H9 (cell line): Measurements from ENCODE around the gene RNF180. TPM values are rescaled to one million over a fixed set of nuclear protein-coding genes. Genes with fewer than 3 reads are reported as not detected.

Experiments
- DNase-seq: peaks from one replicate; pipeline ENCODE4 v3.0.0-alpha.2; 2017
- H2AFZ ChIP-seq: one replicate; pipeline ENCODE4 v1.6.1; 2013; ENCODE audit warnings: mild to moderate bottlenecking, low read length, control low read depth, moderate library complexity
- H2AK5ac ChIP-seq: 2 replicates; pipeline ENCODE4 v1.6.1; 2013; ENCODE audit warnings: low read length, control low read depth, mixed read lengths; ENCODE audit not compliant: insufficient read length
- H2BK120ac ChIP-seq: one replicate; pipeline ENCODE4 v1.6.1; 2013; ENCODE audit warnings: low read depth, mild to moderate bottlenecking, low read length, control low read depth, inconsistent platforms; ENCODE audit not compliant: poor library complexity, severe bottlenecking
- H2BK12ac ChIP-seq: 2 replicates; pipeline ENCODE4 v1.6.1; 2013; ENCODE audit warnings: low read length, control low read depth, mixed read lengths, low read depth; ENCODE audit not compliant: insufficient read length
- H2BK15ac ChIP-seq: 2 replicates; pipeline ENCODE4 v1.6.1; 2013; ENCODE audit warnings: low read depth, low read length, control low read depth
- H2BK20ac ChIP-seq: one replicate; pipeline ENCODE4 v1.6.1; 2013; ENCODE audit warnings: low read depth, mild to moderate bottlenecking, low read length, control low read depth, inconsistent platforms; ENCODE audit not compliant: poor library complexity, severe bottlenecking
- H2BK5ac ChIP-seq: 2 replicates; pipeline ENCODE4 v1.6.1; 2013; ENCODE audit warnings: low read length, control low read depth, mixed read lengths; ENCODE audit not compliant: insufficient read length
- H3K14ac ChIP-seq: 2 replicates; pipeline ENCODE4 v1.6.1; 2013; ENCODE audit warnings: low read length, control low read depth; ENCODE audit not compliant: insufficient read depth
- H3K18ac ChIP-seq: 2 replicates; pipeline ENCODE4 v1.6.1; 2013; ENCODE audit warnings: low read depth, mild to moderate bottlenecking, mixed read lengths, low read length, control low read depth; ENCODE audit not compliant: insufficient read length
- H3K23ac ChIP-seq: 2 replicates; pipeline ENCODE4 v1.6.1; 2013; ENCODE audit warnings: low read length, control low read depth, mixed read lengths, low read depth; ENCODE audit not compliant: insufficient read length
- H3K23me2 ChIP-seq: 2 replicates; pipeline ENCODE4 v1.6.1; 2013; ENCODE audit warnings: low read depth, mild to moderate bottlenecking, mixed read lengths, low read length, control low read depth; ENCODE audit not compliant: insufficient read length, poor library complexity, severe bottlenecking
- H3K27ac ChIP-seq: 2 replicates; pipeline ENCODE4 v1.5.1; 2013; ENCODE audit warnings: low read length, control low read depth, mixed read lengths, low read depth; ENCODE audit not compliant: insufficient read length
- H3K27me3 ChIP-seq: 2 replicates; pipeline ENCODE4 v1.6.1; 2013; ENCODE audit warnings: low read length, control low read depth, inconsistent platforms; ENCODE audit not compliant: insufficient read depth
- H3K4ac ChIP-seq: 2 replicates; pipeline ENCODE4 v1.6.1; 2013; ENCODE audit warnings: low read depth, mild to moderate bottlenecking, control low read depth, inconsistent platforms, low read length, moderate library complexity
- H3K4me1 ChIP-seq: 2 replicates; pipeline ENCODE4 v1.6.1; 2013; ENCODE audit warnings: low read length, control low read depth, inconsistent platforms; ENCODE audit not compliant: insufficient read depth
- H3K4me2 ChIP-seq: 2 replicates; pipeline ENCODE4 v1.6.1; 2013; ENCODE audit warnings: low read length, control low read depth, mixed read lengths; ENCODE audit not compliant: insufficient read length, insufficient read depth
- H3K56ac ChIP-seq: 2 replicates; pipeline ENCODE4 v1.6.1; 2013; ENCODE audit warnings: low read depth, mild to moderate bottlenecking, mixed read lengths, low read length, control low read depth; ENCODE audit not compliant: insufficient read length
- H3K79me1 ChIP-seq: 2 replicates; pipeline ENCODE4 v1.6.1; 2013; ENCODE audit warnings: low read depth, mild to moderate bottlenecking, moderate library complexity, low read length, control low read depth, inconsistent platforms; ENCODE audit not compliant: insufficient read depth, poor library complexity, severe bottlenecking
- H3K79me2 ChIP-seq: 2 replicates; pipeline ENCODE4 v1.6.1; 2013; ENCODE audit warnings: low read length, control low read depth, inconsistent platforms; ENCODE audit not compliant: insufficient read depth
- H3K9ac ChIP-seq: 2 replicates; pipeline ENCODE4 v1.6.1; 2013; ENCODE audit warnings: low read length, control low read depth, mixed read lengths; ENCODE audit not compliant: insufficient read length; ENCODE audit errors: extremely low read depth
- H3K9me3 ChIP-seq: one replicate; pipeline ENCODE4 v1.6.1; 2013; ENCODE audit warnings: low read depth, low read length, inconsistent platforms; ENCODE audit not compliant: control insufficient read depth
- H3T11ph ChIP-seq: one replicate; pipeline ENCODE4 v1.6.1; 2013; ENCODE audit warnings: mild to moderate bottlenecking, low read length, control low read depth, inconsistent platforms
- H4K20me1 ChIP-seq: one replicate; pipeline ENCODE4 v1.6.1; 2013; ENCODE audit not compliant: control insufficient read depth, insufficient read length, insufficient read depth
- H4K5ac ChIP-seq: 2 replicates; pipeline ENCODE4 v1.6.1; 2013; ENCODE audit warnings: low read depth, mild to moderate bottlenecking, mixed read lengths, low read length, control low read depth; ENCODE audit not compliant: insufficient read length
- H4K8ac ChIP-seq: replicated peaks from 2 replicates; pipeline ENCODE4 v1.6.1; 2013; ENCODE audit warnings: low read length, control low read depth, mixed read lengths, low read depth; ENCODE audit not compliant: insufficient read length
- H4K91ac ChIP-seq: 2 replicates; pipeline ENCODE4 v1.6.1; 2013; ENCODE audit warnings: low read depth, mild to moderate bottlenecking, moderate library complexity, mixed read lengths, low read length, control low read depth; ENCODE audit not compliant: insufficient read length
- H3K27ac Mint-ChIP-seq, 3 experiments: 2 replicates in 2 of 3; 3 replicates in 1 of 3; pipeline ENCODE4 v1.8.0; 2020 to 2021; ENCODE audit warnings: mixed read lengths in 3 of 3, mild to moderate bottlenecking in 1 of 3, moderate library complexity in 1 of 3
- H3K27me3 Mint-ChIP-seq: 2 replicates; pipeline ENCODE4 v1.8.0; 2021; ENCODE audit warnings: low read depth, mild to moderate bottlenecking, moderate library complexity, mixed read lengths
- H3K36me3 Mint-ChIP-seq, 3 experiments: 2 replicates in 2 of 3; 3 replicates in 1 of 3; pipeline ENCODE4 v1.8.0; 2020 to 2021; ENCODE audit warnings: low read depth in 3 of 3, mixed read lengths in 3 of 3; ENCODE audit not compliant: insufficient read depth in 1 of 3
- H3K4me1 Mint-ChIP-seq, 2 experiments: 2 replicates each; pipeline ENCODE4 v1.8.0; 2020; ENCODE audit warnings: mixed read lengths in 2 of 2
- H3K4me3 Mint-ChIP-seq, 2 experiments: 2 replicates in 1 of 2; 3 replicates in 1 of 2; pipeline ENCODE4 v1.8.0; 2020 to 2021; ENCODE audit warnings: mild to moderate bottlenecking in 2 of 2, mixed read lengths in 2 of 2, moderate library complexity in 1 of 2
- H3K9me3 Mint-ChIP-seq, 2 experiments: 2 replicates in 1 of 2; 3 replicates in 1 of 2; pipeline ENCODE4 v1.8.0; 2020; ENCODE audit warnings: mild to moderate bottlenecking in 2 of 2, mixed read lengths in 2 of 2, moderate library complexity in 1 of 2
- CTCF ChIP-seq: fragments of 200-600 bp; sonication (generic); conservative IDR thresholded peaks from 3 replicates; pipeline ENCODE4 v1.8.0; 2021; ENCODE audit warnings: antibody characterized with exemption, mild to moderate bottlenecking
- WGBS: extraction: QIAGEN DNeasy Blood & Tissue Kit; methylation state at CpG from one replicate; pipeline ENCODE4 v1.1.7; 2013; ENCODE audit warnings: missing lambda C conversion rate, low lambda C conversion rate, mixed read lengths; ENCODE audit not compliant: insufficient read length; ENCODE audit errors: extremely low coverage; 5-methylcytosine and 5-hydroxymethylcytosine counted together
- total RNA-seq: library from RNA; stranded (reverse); gene quantifications from 2 replicates; pipeline ENCODE4 v1.2.1, GENCODE V29; 2021

RNF180 gene
- total RNA-seq, 1 experiment from 2014 or later, result 2.5 TPM

DNA sequence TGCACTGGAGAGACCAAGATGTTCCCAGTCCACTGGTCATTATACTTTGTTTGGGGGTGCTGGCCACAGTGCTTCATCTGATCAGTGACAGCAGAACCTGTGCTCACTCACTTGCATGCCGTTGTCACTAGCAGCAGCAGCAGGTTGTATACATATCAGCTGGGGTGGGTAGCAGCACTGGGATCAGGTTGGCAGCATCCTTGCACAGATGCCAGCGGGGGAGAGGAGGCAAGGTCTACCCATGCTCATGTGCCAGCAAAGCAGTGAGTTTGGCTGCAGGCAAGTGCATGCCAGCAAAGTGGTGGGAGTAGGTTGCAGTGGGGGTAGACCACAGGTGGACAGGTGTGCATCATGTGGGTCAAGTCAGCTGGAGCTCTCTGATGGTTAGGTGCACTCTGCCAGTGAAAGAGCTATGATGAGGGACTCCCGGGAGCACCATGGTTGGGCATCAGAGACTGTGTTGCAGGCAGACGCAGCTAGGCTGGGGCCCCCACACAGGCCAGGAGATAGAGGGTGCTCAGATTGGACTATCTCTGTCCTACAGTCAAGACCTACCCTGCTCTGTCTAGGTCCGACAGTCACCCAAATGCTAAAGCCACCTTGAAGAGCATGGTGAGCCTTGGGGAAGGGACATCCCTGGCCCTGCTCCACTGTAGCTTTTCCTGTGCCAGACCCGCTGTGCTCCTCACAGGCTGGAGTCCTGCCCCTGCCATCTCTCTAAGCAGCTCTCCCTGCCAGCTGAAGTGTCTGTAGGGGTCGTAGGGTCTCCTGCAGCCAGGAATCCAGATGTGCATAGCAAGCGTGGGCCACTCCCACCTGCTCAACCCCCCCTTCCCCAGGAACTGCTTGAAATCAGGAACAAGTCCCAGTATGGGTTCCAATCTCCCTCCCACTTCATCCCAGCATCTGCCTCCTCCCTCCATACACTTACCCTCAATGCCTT is 119.8 kb downstream of the RNF180 start:
- WGBS, result no CpG with 5 or more reads among the region's 8 CpGs
- Histone ChIP-seq H3K4me2 (no peak overlapping the region), H2BK12ac (no peak overlapping the region), H3T11ph (no peak overlapping the region), H4K91ac (no peak overlapping the region), H3K27me3 (no peaks in the 10 kb centered on the region), H3K9ac (no peak overlapping the region), H4K8ac (no peak overlapping the region), H3K18ac (no peak overlapping the region), H2BK20ac (no peak overlapping the region), H2BK120ac (no peak overlapping the region), H4K20me1 (no peaks in the 10 kb centered on the region), H4K5ac (no peak overlapping the region), H3K4ac (no peak overlapping the region), H3K23ac (no peak overlapping the region), H2BK15ac (no peak overlapping the region), H2AK5ac (no peak overlapping the region), H2BK5ac (no peak overlapping the region), H3K27ac (no peak overlapping the region), H3K14ac (no peak overlapping the region), H3K23me2 (no peaks in the 10 kb centered on the region), H2AFZ (no peak overlapping the region), H3K9me3 (no peaks in the 10 kb centered on the region), H3K79me2 (no peaks in the 10 kb centered on the region), H3K56ac (no peak overlapping the region), H3K79me1 (no peaks in the 10 kb centered on the region), H3K4me1 (no peaks in the 10 kb centered on the region)
- H3K27ac Mint-ChIP-seq, result no peak overlapping the region
- peaks cover 0 to 5% (median 0%) of the 10 kb centered on the region in 3 experiments; a peak in 3 of 7 replicates for H3K36me3 Mint-ChIP-seq
- TF ChIP-seq CTCF, result no peak
- H3K27me3 Mint-ChIP-seq, result no peaks in the 10 kb centered on the region; the same call in 1 of the 2 replicates
- peaks cover under 1 to 19% of the 10 kb centered on the region in 2 experiments; a peak in 4 of 5 replicates for H3K9me3 Mint-ChIP-seq
- DNase-seq, result no peak
- no peaks in the 10 kb centered on the region for H3K4me1 Mint-ChIP-seq
- no peak overlapping the region for H3K4me3 Mint-ChIP-seq
